Upper lobe of left lung (tissue), 4 donors: ENCODE results near the gene GPRC5C.

Source experiments
- CTCF ChIP-seq, 6 experiments: fragments of 450-650 bp in 4 of 6; fragments of 200-600 bp in 2 of 6; sonication (generic) in 2 of 6; IDR thresholded peaks; one replicate each; pipeline ENCODE4 v1.5.1; 2016 to 2019; ENCODE audit warnings: antibody characterized with exemption in 6 of 6
- EP300 ChIP-seq, 4 donors: sonication (generic); formaldehyde crosslinking; IDR thresholded peaks; one replicate each; pipeline ENCODE4 v1.5.1; 2017; ENCODE audit warnings: antibody characterized with exemption in 4 of 4, control low read depth in 2 of 4
- POLR2A ChIP-seq, 4 donors: fragments of 450-650 bp; IDR thresholded peaks; one replicate each; pipeline ENCODE4 v1.5.1; 2016 to 2017; ENCODE audit warnings: antibody characterized with exemption in 4 of 4, mild to moderate bottlenecking in 2 of 4
- POLR2AphosphoS5 ChIP-seq, 2 donors: sonication (generic); formaldehyde crosslinking; IDR thresholded peaks; one replicate each; pipeline ENCODE4 v1.5.1; 2017; ENCODE audit warnings: antibody characterized with exemption in 2 of 2

- no peak for TF ChIP-seq POLR2AphosphoS5 (IDR thresholded peaks at IDR 0.05)
- no peak for TF ChIP-seq POLR2A (IDR thresholded peaks at IDR 0.05)
- no peak for TF ChIP-seq CTCF (IDR thresholded peaks at IDR 0.05)
- TF ChIP-seq EP300 (IDR thresholded peaks at IDR 0.05): no peak
These were observed 28.3 kb upstream of the GPRC5C start for GRCh38 chr17:74403512-74404137.
